ENCODE results near the gene HBA1. TPM values are rescaled to one million over a fixed set of nuclear protein-coding genes. Genes with fewer than 3 reads are reported as not detected.
"Not testable (repeated sequence)": the region's sequence is repeated elsewhere in the genome, so short reads cannot be mapped to it uniquely, and the experiment has no call there.

The HBA1 gene
- total RNA-seq, 1 experiment from 2014 or later: 2.9 TPM

- no peak overlapping the region for H3K27ac Mint-ChIP-seq (ENCODE audit: low read depth, unreplicated experiment)
- H3K4me3 Mint-ChIP-seq (ENCODE audit: unreplicated experiment): no peak overlapping the region
- CTCF ChIA-PET: no interaction called here
- no TSS peak for BruUV-seq (replicated peaks)
- intact Hi-C loops (cut with micrococcal nuclease): no loop called here
- TF ChIP-seq CTCF (IDR thresholded peaks at IDR 0.05; ENCODE audit: unreplicated experiment): no peak
- no peaks in the 10 kb centered on the region for H3K9me3 Mint-ChIP-seq (ENCODE audit: unreplicated experiment)
- H3K4me1 Mint-ChIP-seq (ENCODE audit: insufficient read depth, unreplicated experiment): peaks cover 8% of the 10 kb centered on the region
- POLR2A ChIA-PET: interaction anchor here (1.1 kb wide), 1 partner anchor 14 kb away, joined by 3 read pairs; no protein-coding TSS in a partner anchor
- H3K27me3 Mint-ChIP-seq (ENCODE audit: insufficient read depth, unreplicated experiment): peaks cover 30% of the 10 kb centered on the region
- no peaks in the 10 kb centered on the region for H3K36me3 Mint-ChIP-seq (ENCODE audit: insufficient read depth, unreplicated experiment)
- no peak for DNase-seq (ENCODE audit: unreplicated experiment)
These were observed 15.7 kb upstream of the HBA1 start for GRCh38 chr16:160691-161190.

- Mint-ChIP-seq H3K36me3 (ENCODE audit: insufficient read depth, unreplicated experiment) (no peaks in the 10 kb centered on the region), H3K9me3 (ENCODE audit: unreplicated experiment) (no peaks in the 10 kb centered on the region), H3K4me1 (ENCODE audit: insufficient read depth, unreplicated experiment) (peaks cover 8% of the 10 kb centered on the region), H3K4me3 (ENCODE audit: unreplicated experiment) (no peak overlapping the region), H3K27ac (ENCODE audit: low read depth, unreplicated experiment) (no peak overlapping the region), H3K27me3 (ENCODE audit: insufficient read depth, unreplicated experiment) (peaks cover 27% of the 10 kb centered on the region)
- ChIA-PET POLR2A (interaction anchor here (0.8 kb wide), 1 partner anchor 13 kb away, joined by 4 read pairs; no protein-coding TSS in a partner anchor), CTCF (no interaction called here)
- TF ChIP-seq CTCF (IDR thresholded peaks at IDR 0.05; ENCODE audit: unreplicated experiment): no peak
- no peak for DNase-seq (ENCODE audit: unreplicated experiment)
- no TSS peak for BruUV-seq (replicated peaks)
- intact Hi-C loops (cut with micrococcal nuclease): no loop called here
These were observed 14.0 kb upstream of the HBA1 start for GRCh38 chr16:162271-162991.

GRCh38 chr16:163139-163538 lies 13.3 kb upstream of the HBA1 start:
- H3K9me3 Mint-ChIP-seq (ENCODE audit: unreplicated experiment); DNase-seq (ENCODE audit: unreplicated experiment); CTCF ChIA-PET; BruUV-seq (replicated peaks); H3K4me1 Mint-ChIP-seq (ENCODE audit: insufficient read depth, unreplicated experiment); H3K27ac Mint-ChIP-seq (ENCODE audit: low read depth, unreplicated experiment); intact Hi-C loops (cut with micrococcal nuclease); H3K4me3 Mint-ChIP-seq (ENCODE audit: unreplicated experiment); H3K36me3 Mint-ChIP-seq (ENCODE audit: insufficient read depth, unreplicated experiment): not testable (repeated sequence)
- POLR2A ChIA-PET: interaction anchor here (0.8 kb wide), 1 partner anchor 13 kb away, joined by 4 read pairs; no protein-coding TSS in a partner anchor
- peaks cover 20% of the 10 kb centered on the region for H3K27me3 Mint-ChIP-seq (ENCODE audit: insufficient read depth, unreplicated experiment)

GRCh38 chr16:163696-164095 lies 12.8 kb upstream of the HBA1 start:
- DNase-seq (ENCODE audit: unreplicated experiment); H3K4me3 Mint-ChIP-seq (ENCODE audit: unreplicated experiment); BruUV-seq (replicated peaks); CTCF ChIA-PET; H3K4me1 Mint-ChIP-seq (ENCODE audit: insufficient read depth, unreplicated experiment); intact Hi-C loops (cut with micrococcal nuclease); H3K9me3 Mint-ChIP-seq (ENCODE audit: unreplicated experiment); H3K36me3 Mint-ChIP-seq (ENCODE audit: insufficient read depth, unreplicated experiment); H3K27ac Mint-ChIP-seq (ENCODE audit: low read depth, unreplicated experiment); POLR2A ChIA-PET: not testable (repeated sequence)
- H3K27me3 Mint-ChIP-seq (ENCODE audit: insufficient read depth, unreplicated experiment): peaks cover 14% of the 10 kb centered on the region

GRCh38 chr16:164134-164823 lies 12.2 kb upstream of the HBA1 start:
- H3K36me3 Mint-ChIP-seq (ENCODE audit: insufficient read depth, unreplicated experiment); POLR2A ChIA-PET; DNase-seq (ENCODE audit: unreplicated experiment); H3K4me3 Mint-ChIP-seq (ENCODE audit: unreplicated experiment); H3K9me3 Mint-ChIP-seq (ENCODE audit: unreplicated experiment); intact Hi-C loops (cut with micrococcal nuclease); H3K27me3 Mint-ChIP-seq (ENCODE audit: insufficient read depth, unreplicated experiment); BruUV-seq (replicated peaks); H3K27ac Mint-ChIP-seq (ENCODE audit: low read depth, unreplicated experiment); H3K4me1 Mint-ChIP-seq (ENCODE audit: insufficient read depth, unreplicated experiment); CTCF ChIA-PET: not testable (repeated sequence)
